ENCODE results near the gene DIAPH1. TPM values are rescaled to one million over a fixed set of nuclear protein-coding genes. Genes with fewer than 3 reads are reported as not detected.

Gene DIAPH1
- total RNA-seq, 1 experiment from 2014 or later = 117 TPM

GRCh38 chr5:141609044-141609443 is 9.8 kb downstream of the DIAPH1 start:
- Histone ChIP-seq H4K20me1 (ENCODE audit: control insufficient read depth, insufficient read depth, insufficient read length) (no peaks in the 10 kb centered on the region), H4K5ac (ENCODE audit: insufficient read length, low read depth, low read length) (no peak overlapping the region), H3K79me1 (ENCODE audit: insufficient read depth, low read depth, low read length, poor library complexity, severe bottlenecking) (no peaks in the 10 kb centered on the region), H2AK5ac (ENCODE audit: insufficient read length, low read length) (no peak overlapping the region), H3K79me2 (ENCODE audit: insufficient read depth, low read length) (peaks cover 15% of the 10 kb centered on the region; the same call in 1 of the 2 replicates), H3K23me2 (ENCODE audit: insufficient read length, low read depth, low read length, poor library complexity, severe bottlenecking) (no peaks in the 10 kb centered on the region), H3K56ac (ENCODE audit: insufficient read length, low read depth, low read length) (no peak overlapping the region), H2BK15ac (ENCODE audit: low read depth, low read length) (no peak overlapping the region), H3K27me3 (ENCODE audit: insufficient read depth, low read length) (no peaks in the 10 kb centered on the region), H3K14ac (ENCODE audit: insufficient read depth, low read length) (no peak overlapping the region), H3K4me1 (ENCODE audit: insufficient read depth, low read length) (peaks cover 3% of the 10 kb centered on the region), H3K4me2 (ENCODE audit: insufficient read depth, insufficient read length, low read length) (no peak overlapping the region), H3K23ac (ENCODE audit: insufficient read length, low read depth, low read length) (no peak overlapping the region), H4K91ac (ENCODE audit: insufficient read length, low read depth, low read length) (no peak overlapping the region), H3K18ac (ENCODE audit: insufficient read length, low read depth, low read length) (no peak overlapping the region), H3K9ac (ENCODE audit: extremely low read depth, insufficient read length, low read length) (no peak overlapping the region), H4K8ac (replicated peaks; ENCODE audit: insufficient read length, low read depth, low read length) (no peak overlapping the region), H2BK120ac (ENCODE audit: low read depth, low read length, poor library complexity, severe bottlenecking) (no peak overlapping the region), H2AFZ (ENCODE audit: low read length) (no peak overlapping the region), H3T11ph (ENCODE audit: low read length) (no peak overlapping the region), H3K27ac (ENCODE audit: insufficient read length, low read depth, low read length) (no peak overlapping the region), H2BK5ac (ENCODE audit: insufficient read length, low read length) (no peak overlapping the region), H2BK12ac (ENCODE audit: insufficient read length, low read depth, low read length) (no peak overlapping the region), H3K9me3 (ENCODE audit: control insufficient read depth, low read depth, low read length) (no peaks in the 10 kb centered on the region), H3K4ac (ENCODE audit: low read depth, low read length) (no peak overlapping the region), H2BK20ac (ENCODE audit: low read depth, low read length, poor library complexity, severe bottlenecking) (no peak overlapping the region)
- H3K27me3 Mint-ChIP-seq (ENCODE audit: low read depth) = no peaks in the 10 kb centered on the region
- H3K36me3 Mint-ChIP-seq (ENCODE audit: insufficient read depth in 1 of 3, low read depth in 3 of 3) = peaks cover 0 to 12% (median 10%) of the 10 kb centered on the region in 3 experiments; a peak in 3 of 7 replicates
- TF ChIP-seq CTCF (conservative IDR thresholded peaks at IDR 0.05) = no peak
- H3K27ac Mint-ChIP-seq = no peak overlapping the region
- WGBS (ENCODE audit: extremely low coverage, insufficient read length, low lambda C conversion rate) = no CpG with 5 or more reads among the region's 3 CpGs
- H3K4me1 Mint-ChIP-seq = peaks cover 22 to 30% of the 10 kb centered on the region in 2 experiments
- no peak overlapping the region for H3K4me3 Mint-ChIP-seq
- no peaks in the 10 kb centered on the region for H3K9me3 Mint-ChIP-seq
- DNase-seq = no peak

All from H9 (cell line).